Measurements from ENCODE around the gene CNOT3.
"Not testable (repeated sequence)": the region's sequence is repeated elsewhere in the genome, so short reads cannot be mapped to it uniquely, and the experiment has no call there.

Gene CNOT3

GRCh38 chr19:54095136-54095858 is 42.3 kb upstream of the CNOT3 start (continued):
- no peak for TF ChIP-seq ZSCAN5A (tag by site-specific recombination; IDR thresholded peaks at IDR 0.05)
- no peak for TF ChIP-seq SCRT1 (tag by site-specific recombination; IDR thresholded peaks at IDR 0.05; ENCODE audit: borderline replicate concordance)
- TF ChIP-seq ZFHX2 (tag by site-specific recombination; conservative IDR thresholded peaks at IDR 0.05) = no peak
- no peak for TF ChIP-seq ZNF140 (tag by site-specific recombination; IDR thresholded peaks at IDR 0.05)
- TF ChIP-seq OSR2 (tag by site-specific recombination; IDR thresholded peaks at IDR 0.05) = no peak
- no peak for TF ChIP-seq ZNF670 (tag by site-specific recombination; IDR thresholded peaks at IDR 0.05; ENCODE audit: low read depth)
- no peak for TF ChIP-seq ZNF639 (tag by site-specific recombination; IDR thresholded peaks at IDR 0.05)

DNA sequence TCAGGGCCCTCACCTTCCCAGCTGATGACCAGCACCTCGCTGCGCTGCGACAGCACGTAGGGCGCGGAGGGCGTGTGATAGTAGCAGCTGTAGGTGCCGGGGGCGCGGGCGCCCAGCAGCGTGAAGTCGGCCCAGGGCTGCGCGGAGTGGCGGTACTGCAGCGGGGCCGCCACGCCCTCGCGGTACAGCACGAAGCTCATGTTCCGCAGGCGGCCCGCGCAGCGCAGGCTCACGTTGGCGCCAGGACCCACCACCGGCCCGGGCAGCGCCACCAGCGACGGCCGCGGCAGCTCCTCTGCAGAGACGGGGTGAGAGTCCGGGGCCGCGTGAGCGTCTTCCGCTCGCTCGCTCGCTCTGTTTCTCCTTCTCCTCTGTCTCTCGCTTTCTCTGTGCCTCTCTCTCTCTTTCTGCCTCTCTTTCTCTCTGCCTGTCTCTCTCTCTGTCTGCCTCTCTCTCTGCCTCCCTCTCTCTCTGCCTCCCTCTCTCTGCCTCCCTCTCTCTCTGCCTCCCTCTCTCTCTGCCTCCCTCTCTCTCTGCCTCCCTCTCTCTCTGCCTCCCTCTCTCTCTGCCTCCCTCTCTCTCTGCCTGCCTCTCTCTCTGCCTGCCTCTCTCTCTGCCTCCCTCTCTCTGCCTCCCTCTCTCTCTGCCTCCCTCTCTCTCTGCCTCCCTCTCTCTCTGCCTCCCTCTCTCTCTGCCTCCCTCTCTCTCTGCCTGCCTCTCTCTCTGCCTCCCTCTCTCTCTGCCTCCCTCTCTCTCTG is 41.5 kb upstream of the CNOT3 start:
- CTCF ChIA-PET = interaction anchor here (0.5 to 1.0 kb wide), 5 partner anchors 37 to 412 kb away, joined by 3 to 7 read pairs (median 4); no protein-coding TSS in a partner anchor
- POLR2A ChIA-PET = interaction anchor here (0.6 to 1.2 kb wide), 3 partner anchors 19 to 439 kb away, joined by 3 to 5 read pairs (median 3); partner anchors contain the start of genes CNOT3, PRPF31 and TFPT
- H3K4me3 ChIP-seq (ENCODE audit: low read depth, low read length) = peak overlapping the region; percentile 8; the same call in 1 of the 2 replicates
- not testable (repeated sequence) for H3K4me1 ChIP-seq (ENCODE audit: control insufficient read depth, insufficient read depth, low read length); H3K9me3 ChIP-seq (ENCODE audit: control insufficient read depth, insufficient read depth, low read depth, low read length); H3K36me3 ChIP-seq (ENCODE audit: control insufficient read depth in 2 of 2, insufficient read depth in 1 of 2, low read length in 2 of 2); H3K27ac ChIP-seq (ENCODE audit: extremely low read depth, low read depth, low read length)
- TF ChIP-seq ZFP69B (tag by site-specific recombination; IDR thresholded peaks at IDR 0.05) (peak; percentile 86), ZBTB20 (tag by site-specific recombination; IDR thresholded peaks at IDR 0.05) (peak; percentile 60; the same call in 1 of the 2 replicates), KLF1 (tag by site-specific recombination; IDR thresholded peaks at IDR 0.05) (peak; percentile 67), ZFHX2 (tag by site-specific recombination; conservative IDR thresholded peaks at IDR 0.05) (peak; percentile 43; the same call in 1 of the 2 replicates), GLIS2 (tag by site-specific recombination; IDR thresholded peaks at IDR 0.05) (peak; percentile 45; the same call in 1 of the 2 replicates), ZBTB26 (tag by site-specific recombination; optimal IDR thresholded peaks at IDR 0.05) (peak; percentile 57), ZNF596 (tag by site-specific recombination; IDR thresholded peaks at IDR 0.05) (peak; percentile 95), ZNF561 (tag by site-specific recombination; IDR thresholded peaks at IDR 0.05; ENCODE audit: borderline replicate concordance) (peak; percentile 22; the same call in 1 of the 2 replicates), ZNF600 (tag by site-specific recombination; IDR thresholded peaks at IDR 0.05) (peak; percentile 35; the same call in 1 of the 2 replicates), PRDM1 (tag by site-specific recombination; IDR thresholded peaks at IDR 0.05) (peak; percentile 12), ZNF692 (tag by site-specific recombination; IDR thresholded peaks at IDR 0.05) (peak; percentile 95), KLF9 (tag by site-specific recombination; IDR thresholded peaks at IDR 0.05; ENCODE audit: low read depth) (peak; percentile 65), HOXC10 (CRISPR knock-in tag; IDR thresholded peaks at IDR 0.05) (0 out of 2 replicates have a peak, but pooled peaks have one; percentile 67), ZNF366 (tag by site-specific recombination; conservative IDR thresholded peaks at IDR 0.05) (peak; percentile 61), ZNF335 (tag by site-specific recombination; conservative IDR thresholded peaks at IDR 0.05) (peak; percentile 37; the same call in 1 of the 2 replicates), GLIS1 (tag by site-specific recombination; IDR thresholded peaks at IDR 0.05) (0 out of 2 replicates have a peak, but pooled peaks have one; percentile 13)
- TF ChIP-seq, protein P1, sequence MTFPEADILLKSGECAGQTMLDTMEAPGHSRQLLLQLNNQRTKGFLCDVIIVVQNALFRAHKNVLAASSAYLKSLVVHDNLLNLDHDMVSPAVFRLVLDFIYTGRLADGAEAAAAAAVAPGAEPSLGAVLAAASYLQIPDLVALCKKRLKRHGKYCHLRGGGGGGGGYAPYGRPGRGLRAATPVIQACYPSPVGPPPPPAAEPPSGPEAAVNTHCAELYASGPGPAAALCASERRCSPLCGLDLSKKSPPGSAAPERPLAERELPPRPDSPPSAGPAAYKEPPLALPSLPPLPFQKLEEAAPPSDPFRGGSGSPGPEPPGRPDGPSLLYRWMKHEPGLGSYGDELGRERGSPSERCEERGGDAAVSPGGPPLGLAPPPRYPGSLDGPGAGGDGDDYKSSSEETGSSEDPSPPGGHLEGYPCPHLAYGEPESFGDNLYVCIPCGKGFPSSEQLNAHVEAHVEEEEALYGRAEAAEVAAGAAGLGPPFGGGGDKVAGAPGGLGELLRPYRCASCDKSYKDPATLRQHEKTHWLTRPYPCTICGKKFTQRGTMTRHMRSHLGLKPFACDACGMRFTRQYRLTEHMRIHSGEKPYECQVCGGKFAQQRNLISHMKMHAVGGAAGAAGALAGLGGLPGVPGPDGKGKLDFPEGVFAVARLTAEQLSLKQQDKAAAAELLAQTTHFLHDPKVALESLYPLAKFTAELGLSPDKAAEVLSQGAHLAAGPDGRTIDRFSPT (tag by site-specific recombination; IDR thresholded peaks at IDR 0.05) = peak; percentile 59; the same call in 1 of the 2 replicates
- TF ChIP-seq, protein P2, sequence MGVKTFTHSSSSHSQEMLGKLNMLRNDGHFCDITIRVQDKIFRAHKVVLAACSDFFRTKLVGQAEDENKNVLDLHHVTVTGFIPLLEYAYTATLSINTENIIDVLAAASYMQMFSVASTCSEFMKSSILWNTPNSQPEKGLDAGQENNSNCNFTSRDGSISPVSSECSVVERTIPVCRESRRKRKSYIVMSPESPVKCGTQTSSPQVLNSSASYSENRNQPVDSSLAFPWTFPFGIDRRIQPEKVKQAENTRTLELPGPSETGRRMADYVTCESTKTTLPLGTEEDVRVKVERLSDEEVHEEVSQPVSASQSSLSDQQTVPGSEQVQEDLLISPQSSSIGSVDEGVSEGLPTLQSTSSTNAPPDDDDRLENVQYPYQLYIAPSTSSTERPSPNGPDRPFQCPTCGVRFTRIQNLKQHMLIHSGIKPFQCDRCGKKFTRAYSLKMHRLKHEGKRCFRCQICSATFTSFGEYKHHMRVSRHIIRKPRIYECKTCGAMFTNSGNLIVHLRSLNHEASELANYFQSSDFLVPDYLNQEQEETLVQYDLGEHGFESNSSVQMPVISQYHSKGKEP (tag by site-specific recombination; IDR thresholded peaks at IDR 0.05) = 0 out of 2 replicates have a peak, but pooled peaks have one; percentile 34
